ENCODE measurements around the gene DGKA.

DGKA gene

DNA sequence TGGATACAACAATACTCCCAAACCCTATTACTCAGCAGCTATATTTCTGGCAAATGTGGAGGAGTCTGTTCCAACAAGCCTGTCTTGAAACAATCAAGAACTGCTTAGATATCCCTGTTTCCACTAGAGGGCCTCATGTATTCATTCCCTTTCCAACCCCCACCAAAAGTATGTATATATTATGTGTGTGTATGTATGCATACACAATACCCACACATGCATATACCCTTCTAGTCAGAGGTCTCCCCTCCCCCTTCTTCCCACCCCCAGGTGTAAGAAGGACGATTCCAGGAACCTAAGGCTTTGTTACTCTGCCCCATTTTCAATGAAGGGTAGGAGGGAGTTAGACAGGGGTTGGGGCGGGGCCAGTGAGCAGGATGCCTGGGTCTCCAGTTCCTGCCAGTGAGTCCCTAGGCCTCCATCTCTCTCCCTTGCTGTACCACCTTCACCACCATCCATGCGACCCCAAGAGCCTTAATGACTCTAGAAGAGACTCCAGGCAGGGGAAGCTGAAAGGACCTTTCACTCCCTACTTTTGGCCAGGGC, at the start of gene DGKA:
Gene DGKA (plus strand): TSS at position 392 of the 546 bp plus-strand sequence. CDS start 5,342 bp downstream, outside the sequence.
- TF ChIP-seq, protein P1, sequence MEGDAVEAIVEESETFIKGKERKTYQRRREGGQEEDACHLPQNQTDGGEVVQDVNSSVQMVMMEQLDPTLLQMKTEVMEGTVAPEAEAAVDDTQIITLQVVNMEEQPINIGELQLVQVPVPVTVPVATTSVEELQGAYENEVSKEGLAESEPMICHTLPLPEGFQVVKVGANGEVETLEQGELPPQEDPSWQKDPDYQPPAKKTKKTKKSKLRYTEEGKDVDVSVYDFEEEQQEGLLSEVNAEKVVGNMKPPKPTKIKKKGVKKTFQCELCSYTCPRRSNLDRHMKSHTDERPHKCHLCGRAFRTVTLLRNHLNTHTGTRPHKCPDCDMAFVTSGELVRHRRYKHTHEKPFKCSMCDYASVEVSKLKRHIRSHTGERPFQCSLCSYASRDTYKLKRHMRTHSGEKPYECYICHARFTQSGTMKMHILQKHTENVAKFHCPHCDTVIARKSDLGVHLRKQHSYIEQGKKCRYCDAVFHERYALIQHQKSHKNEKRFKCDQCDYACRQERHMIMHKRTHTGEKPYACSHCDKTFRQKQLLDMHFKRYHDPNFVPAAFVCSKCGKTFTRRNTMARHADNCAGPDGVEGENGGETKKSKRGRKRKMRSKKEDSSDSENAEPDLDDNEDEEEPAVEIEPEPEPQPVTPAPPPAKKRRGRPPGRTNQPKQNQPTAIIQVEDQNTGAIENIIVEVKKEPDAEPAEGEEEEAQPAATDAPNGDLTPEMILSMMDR (IDR thresholded peaks at IDR 0.05), result peak; percentile 61

DNA sequence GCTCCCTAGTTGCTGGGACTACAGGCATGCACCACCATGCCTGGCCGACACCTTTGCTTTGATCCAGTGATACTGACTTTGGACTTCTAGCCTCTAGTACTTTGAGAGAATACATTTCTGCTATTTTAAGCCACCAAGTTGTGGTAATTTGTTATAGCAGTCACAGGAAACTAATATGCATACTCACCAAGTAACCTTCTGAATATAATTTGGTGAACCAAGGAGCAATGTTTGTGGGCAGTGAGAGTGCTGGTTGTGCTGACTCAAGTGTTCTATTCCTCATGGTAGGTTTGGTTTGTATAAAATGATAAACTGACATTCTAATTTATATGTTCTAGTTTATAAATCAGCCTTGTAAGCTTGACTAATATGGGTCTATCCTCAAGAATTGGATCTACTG, 45.8 kb upstream of the DGKA start:
- TF ChIP-seq, protein P1 (IDR thresholded peaks at IDR 0.05), result no peak

DNA sequence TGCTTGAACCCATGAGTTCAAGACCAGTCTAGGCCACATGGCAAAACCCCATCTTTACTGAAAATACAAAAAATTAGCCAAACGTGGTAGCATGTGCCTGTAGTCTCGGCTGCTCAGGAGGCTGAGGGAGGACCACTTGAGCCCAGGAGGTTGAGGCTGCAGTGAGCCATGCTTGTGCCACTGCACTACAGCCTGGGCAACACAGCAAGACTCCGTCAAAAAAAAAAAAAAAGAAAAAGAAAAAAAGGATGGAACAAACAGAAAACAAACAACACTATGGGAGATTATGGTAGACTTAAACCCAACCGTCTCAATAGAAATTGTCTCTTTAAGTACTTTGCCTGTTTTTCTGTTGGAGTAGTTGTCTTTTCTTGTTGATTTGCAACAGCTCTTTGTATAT, 39.7 kb upstream of the DGKA start:
- TF ChIP-seq, protein P1 (IDR thresholded peaks at IDR 0.05), result no peak

DNA sequence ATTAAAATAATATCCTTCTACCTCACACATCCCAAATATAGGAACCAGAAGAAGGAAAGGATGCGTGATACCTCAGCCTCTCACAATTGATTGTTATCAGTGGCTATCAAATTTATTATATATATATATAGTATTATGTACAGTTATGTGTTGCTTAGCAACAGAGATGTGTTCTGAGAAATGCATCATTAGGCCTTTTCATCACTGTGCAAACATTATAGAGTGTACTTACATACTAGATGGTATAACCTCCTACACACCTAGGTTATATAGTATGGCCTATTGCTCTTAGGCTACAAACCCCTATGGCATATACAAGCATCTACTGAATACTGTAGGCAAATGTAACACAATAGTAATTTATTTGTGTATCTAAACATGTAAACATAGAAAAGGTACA, 37.2 kb upstream of the DGKA start:
- TF ChIP-seq, protein P1 (IDR thresholded peaks at IDR 0.05), result no peak

DNA sequence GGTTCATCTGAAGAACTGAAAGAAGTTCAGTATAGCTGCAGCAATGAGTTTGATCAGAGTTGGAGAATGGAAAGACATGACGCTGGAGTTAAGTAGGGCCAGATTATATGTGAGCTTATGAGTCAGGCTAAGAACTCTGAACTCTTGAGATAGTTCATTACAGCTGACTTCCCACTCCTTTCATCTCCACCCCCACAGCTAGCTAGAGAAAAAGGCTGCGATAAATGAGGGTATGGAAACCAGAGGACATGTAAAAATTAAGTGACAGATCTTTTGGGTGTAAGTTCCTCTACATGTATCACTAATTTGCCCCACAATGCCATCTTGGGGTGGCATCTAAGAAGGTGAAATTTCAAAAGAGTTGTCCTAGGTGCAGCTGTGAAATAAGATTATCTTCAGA, 31.9 kb upstream of the DGKA start:
- TF ChIP-seq, protein P1 (IDR thresholded peaks at IDR 0.05), result no peak

DNA sequence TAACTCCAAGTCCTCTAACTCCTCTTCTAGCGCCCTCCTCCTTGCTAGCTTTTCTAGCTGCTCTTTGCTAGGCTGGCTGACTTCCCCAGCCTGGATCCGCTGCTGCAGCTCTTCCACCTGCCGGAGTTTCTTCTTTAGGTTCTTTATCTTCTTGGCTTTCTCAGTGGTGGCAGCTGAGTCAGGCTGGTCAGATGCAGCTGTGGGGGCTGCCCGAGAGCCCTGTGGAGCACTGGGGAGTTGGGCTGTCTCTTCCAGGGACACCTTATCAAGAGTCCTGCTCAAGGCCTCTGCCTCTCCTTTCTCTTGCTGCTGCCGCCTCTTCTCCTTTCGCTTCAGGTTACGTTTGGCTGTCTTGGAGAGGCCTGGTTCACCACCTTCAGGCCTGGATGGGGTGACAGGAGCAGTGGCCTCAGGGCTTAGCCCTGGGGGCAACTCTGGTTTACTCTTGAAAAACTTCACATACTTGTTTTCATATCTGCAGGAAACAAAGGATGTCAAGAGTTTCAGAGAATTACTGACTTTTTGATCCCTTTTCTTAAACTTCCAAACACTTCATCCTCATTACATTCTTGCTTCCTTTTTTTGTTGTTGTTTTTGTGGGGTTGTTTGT, 29.0 kb upstream of the DGKA start:
- TF ChIP-seq, protein P1 (IDR thresholded peaks at IDR 0.05), result no peak

DNA sequence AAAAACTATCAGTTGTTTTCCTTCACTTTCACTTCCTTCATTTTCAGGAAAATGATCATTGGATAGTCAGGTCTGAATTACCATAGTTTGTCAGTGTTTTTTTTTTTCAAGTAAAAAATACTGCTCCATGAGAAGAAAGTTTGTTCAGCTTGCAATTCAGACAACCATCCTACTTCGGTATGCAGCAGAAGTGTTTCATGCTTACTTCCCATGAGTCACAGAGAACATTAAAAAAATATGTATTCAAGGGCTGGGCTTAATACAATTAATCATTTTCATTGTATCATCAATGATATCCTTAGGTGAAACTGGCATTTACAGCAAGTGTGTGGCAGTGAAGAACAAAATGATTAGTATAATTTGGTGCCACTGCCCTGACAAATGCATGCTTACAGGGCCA, 24.9 kb upstream of the DGKA start:
- TF ChIP-seq, protein P1 (IDR thresholded peaks at IDR 0.05), result no peak

Measured in LNCAP (cell line).